ENCODE data around the gene TBC1D5. TPM values are rescaled to one million over a fixed set of nuclear protein-coding genes. Genes with fewer than 3 reads are reported as not detected.

Gene TBC1D5
- polyA plus RNA-seq, 2 of the 4 experiments (the other 2 are of a cell fraction) = 36.7 to 72.2 TPM

- WGBS (ENCODE audit: missing lambda C conversion rate) = 74% methylated on average over 9 of the region's 9 CpGs
- Histone ChIP-seq H3K4me2 (no peak overlapping the region), H3K9me3 (no peaks in the 10 kb centered on the region), H3K4me3 (no peak overlapping the region), H3K4me1 (peaks cover 2% of the 10 kb centered on the region; the same call in 1 of the 3 replicates), H3K27ac (no peak overlapping the region)
- ATAC-seq (no peak), FAIRE-seq (no peak), DNase-seq (ENCODE audit: low read depth in 1 of 2, low spot score in 1 of 2) (no peak)
- POLR2A ChIA-PET = no interaction called here
- TF ChIP-seq FOSB (CRISPR knock-in tag; IDR thresholded peaks at IDR 0.05) = no peak
- TF ChIP-seq KDM1A (IDR thresholded peaks at IDR 0.05; ENCODE audit: low read depth) = no peak
- no peak for TF ChIP-seq JUN (IDR thresholded peaks at IDR 0.05)
- no peak for TF ChIP-seq ZFP36 (IDR thresholded peaks at IDR 0.05; ENCODE audit: borderline replicate concordance, partially characterized antibody)
- TF ChIP-seq BCL3 (IDR thresholded peaks at IDR 0.05) = no peak
- TF ChIP-seq REST (IDR thresholded peaks at IDR 0.05) = no peak
- no peak for TF ChIP-seq NR3C1 (IDR thresholded peaks at IDR 0.05)
- CTCF ChIA-PET = no interaction called here
Observed at GRCh38 chr3:17765819-17766472, 23.5 kb upstream of the TBC1D5 start.

GRCh38 chr3:17761563-17761962 is 19.1 kb upstream of the TBC1D5 start:
- CTCF ChIA-PET = no interaction called here

GRCh38 chr3:17759901-17760300 is 17.5 kb upstream of the TBC1D5 start:
- CTCF ChIA-PET = no interaction called here
- POLR2A ChIA-PET = no interaction called here
- DNase-seq (ENCODE audit: low read depth in 1 of 2, low spot score in 1 of 2) (no peak), ATAC-seq (no peak), FAIRE-seq (no peak)
- TF ChIP-seq MYC (IDR thresholded peaks at IDR 0.05; ENCODE audit: borderline replicate concordance, low read length) (no peak), CHD2 (IDR thresholded peaks at IDR 0.05; ENCODE audit: low read length, partially characterized antibody) (no peak), KDM1A (IDR thresholded peaks at IDR 0.05; ENCODE audit: low read depth) (no peak), ZFP36 (IDR thresholded peaks at IDR 0.05; ENCODE audit: borderline replicate concordance, partially characterized antibody) (no peak), POLR2AphosphoS2 (conservative IDR thresholded peaks at IDR 0.05; ENCODE audit: low read length) (no peak), JUNB (IDR thresholded peaks at IDR 0.05) (no peak), FOSL2 (IDR thresholded peaks at IDR 0.05) (no peak), FOSL2 (CRISPR knock-in tag; IDR thresholded peaks at IDR 0.05) (no peak), SREBF2 (IDR thresholded peaks at IDR 0.05) (no peak), HOXB13 (CRISPR knock-in tag; IDR thresholded peaks at IDR 0.05; ENCODE audit: low read depth) (no peak), CBX2 (IDR thresholded peaks at IDR 0.05; ENCODE audit: borderline replicate concordance, low read depth) (no peak), ATOH8 (CRISPR knock-in tag; IDR thresholded peaks at IDR 0.05; ENCODE audit: low read depth) (no peak), PBX3 (IDR thresholded peaks at IDR 0.05) (no peak), JUN (IDR thresholded peaks at IDR 0.05) (no peak)
- H3K4me3 ChIP-seq = no peak overlapping the region
- WGBS (ENCODE audit: missing lambda C conversion rate) = 70% methylated on average over 4 of the region's 4 CpGs
- H3K4me1 ChIP-seq = no peaks in the 10 kb centered on the region
- H3K27ac ChIP-seq = no peak overlapping the region
- H3K4me2 ChIP-seq = no peak overlapping the region
- H3K9me3 ChIP-seq = no peaks in the 10 kb centered on the region

More at GRCh38 chr3:17761563-17761962, 19.1 kb upstream of the TBC1D5 start:
- FAIRE-seq (no peak), DNase-seq (ENCODE audit: low read depth in 1 of 2, low spot score in 1 of 2) (no peak), ATAC-seq (no peak)
- TF ChIP-seq BCL3 (IDR thresholded peaks at IDR 0.05) = no peak
- TF ChIP-seq JUNB (IDR thresholded peaks at IDR 0.05) = no peak
- TF ChIP-seq MYC (IDR thresholded peaks at IDR 0.05; ENCODE audit: borderline replicate concordance, low read length) = no peak
- no peak for TF ChIP-seq ZSCAN20 (CRISPR knock-in tag; IDR thresholded peaks at IDR 0.05)
- TF ChIP-seq BHLHE40 (IDR thresholded peaks at IDR 0.05; ENCODE audit: low read depth, low read length) = no peak
- TF ChIP-seq NFE2L2 (conservative IDR thresholded peaks at IDR 0.05; ENCODE audit: low read length) = no peak
- TF ChIP-seq POLR2A (IDR thresholded peaks at IDR 0.05; ENCODE audit: low read length) = no peak
- no peak for TF ChIP-seq KDM1A (IDR thresholded peaks at IDR 0.05; ENCODE audit: low read depth)
- no peak for TF ChIP-seq EHF (CRISPR knock-in tag; IDR thresholded peaks at IDR 0.05)
- TF ChIP-seq RNF2 (IDR thresholded peaks at IDR 0.05; ENCODE audit: borderline replicate concordance, low read depth) = no peak
- TF ChIP-seq E2F6 (IDR thresholded peaks at IDR 0.05; ENCODE audit: borderline replicate concordance, low read depth) = no peak
- no peak overlapping the region for H3K27ac ChIP-seq
- H3K4me3 ChIP-seq = no peak overlapping the region
- no peaks in the 10 kb centered on the region for H3K9me3 ChIP-seq
- no peak overlapping the region for H3K4me2 ChIP-seq
- H3K4me1 ChIP-seq = no peaks in the 10 kb centered on the region
- WGBS (ENCODE audit: missing lambda C conversion rate) = 80% methylated on average over 5 of the region's 5 CpGs
- POLR2A ChIA-PET = no interaction called here

Data from A549 (cell line).